GM19467 (cell line): ENCODE data around the gene OR4A16.

ENCODE experiments used
- ATAC-seq: cut with Tn5 transposase; IDR thresholded peaks from one replicate; pipeline ENCODE4 v1.9.1; 2021; ENCODE audit warnings: mild to moderate bottlenecking, moderate library complexity; ENCODE audit not compliant: unreplicated experiment

Gene OR4A16, protein sequence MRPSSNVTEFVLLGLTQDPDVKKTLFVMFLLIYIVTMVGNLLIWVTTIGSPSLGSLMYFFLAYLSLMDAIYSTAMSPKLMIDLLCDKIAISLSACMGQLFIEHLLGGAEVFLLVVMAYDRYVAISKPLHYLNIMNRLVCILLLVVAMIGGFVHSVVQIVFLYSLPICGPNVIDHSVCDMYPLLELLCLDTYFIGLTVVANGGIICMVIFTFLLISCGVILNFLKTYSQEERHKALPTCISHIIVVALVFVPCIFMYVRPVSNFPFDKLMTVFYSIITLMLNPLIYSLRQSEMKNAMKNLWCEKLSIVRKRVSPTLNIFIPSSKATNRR

DNA sequence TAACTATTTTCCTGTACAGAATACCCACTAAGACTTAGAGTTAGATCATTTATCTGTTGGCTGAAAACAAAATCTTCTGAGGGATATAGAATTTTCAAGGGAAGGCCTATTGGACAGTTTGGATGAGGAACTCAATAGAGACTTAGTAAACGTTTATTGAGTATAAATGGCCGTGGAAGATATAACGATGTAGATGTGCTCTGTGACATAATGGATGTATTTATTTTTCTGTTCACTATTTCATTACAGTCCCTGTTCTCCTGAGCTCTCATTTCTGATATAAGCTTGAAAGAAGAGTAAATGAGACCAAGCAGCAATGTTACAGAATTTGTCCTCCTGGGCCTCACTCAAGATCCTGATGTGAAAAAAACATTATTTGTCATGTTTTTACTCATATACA, at the start of gene OR4A16:
OR4A16 (plus strand) TSS at position 301 of the 400 bp plus-strand sequence; CDS start at position 301, 0 bp downstream.
- no peak for ATAC-seq

DNA sequence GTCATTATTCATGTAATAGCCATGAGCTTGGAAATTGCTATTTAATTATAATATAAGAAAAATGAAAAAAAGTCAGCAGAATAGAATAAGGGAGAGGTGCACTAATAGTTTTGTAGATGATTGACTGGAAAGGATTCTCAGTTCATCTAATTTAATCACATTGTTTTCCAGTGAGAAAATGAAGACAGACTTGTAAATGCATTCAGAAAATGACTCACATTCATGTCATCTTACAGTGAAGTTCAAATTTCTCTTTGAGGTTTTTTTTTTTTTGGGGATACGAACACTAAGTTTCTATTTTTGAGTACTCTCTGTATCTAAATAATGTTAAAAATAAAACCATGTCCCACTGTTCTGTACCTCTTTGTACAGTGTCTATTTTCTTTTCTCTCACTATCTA, 18.5 kb upstream of the OR4A16 start:
- no peak for ATAC-seq

DNA sequence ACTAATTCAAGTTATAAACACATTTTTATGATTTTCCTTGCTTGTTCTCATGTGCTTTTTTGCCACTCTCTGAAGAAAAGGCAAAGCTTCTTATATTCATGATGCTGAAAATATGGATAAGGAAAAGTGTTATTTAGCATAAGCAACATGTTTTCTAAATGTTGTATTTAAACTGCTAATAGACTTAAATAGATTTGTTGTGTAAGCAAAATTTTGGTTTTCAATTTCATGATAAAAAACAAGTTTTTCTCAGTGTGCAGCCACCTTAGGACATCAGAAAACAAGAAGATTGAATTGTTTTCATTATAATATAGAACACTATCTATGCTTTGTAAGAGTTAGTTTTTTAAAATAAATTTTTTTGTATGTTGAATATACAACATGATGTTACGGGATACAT, 2.3 kb downstream of the OR4A16 start:
- ATAC-seq: no peak

DNA sequence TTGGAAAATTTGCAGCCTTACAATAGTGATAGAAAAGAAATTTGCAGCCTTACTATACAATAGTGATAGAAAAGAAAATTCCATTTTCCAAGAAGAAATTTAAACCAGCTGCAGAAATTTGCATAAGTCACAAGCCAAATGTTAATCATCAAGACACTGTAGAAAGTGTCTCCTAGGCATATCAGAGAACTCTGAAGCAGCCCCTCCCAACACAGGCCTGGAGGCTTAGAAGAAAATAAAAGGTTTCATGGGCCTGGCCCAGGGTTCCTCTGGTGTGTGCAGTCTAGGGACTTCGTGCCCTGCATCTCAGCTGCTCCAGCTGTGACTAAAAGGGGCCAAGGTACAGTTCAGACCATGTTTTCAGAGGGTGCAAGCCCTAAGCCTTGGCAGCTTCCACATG, 6.0 kb downstream of the OR4A16 start:
- no peak for ATAC-seq

DNA sequence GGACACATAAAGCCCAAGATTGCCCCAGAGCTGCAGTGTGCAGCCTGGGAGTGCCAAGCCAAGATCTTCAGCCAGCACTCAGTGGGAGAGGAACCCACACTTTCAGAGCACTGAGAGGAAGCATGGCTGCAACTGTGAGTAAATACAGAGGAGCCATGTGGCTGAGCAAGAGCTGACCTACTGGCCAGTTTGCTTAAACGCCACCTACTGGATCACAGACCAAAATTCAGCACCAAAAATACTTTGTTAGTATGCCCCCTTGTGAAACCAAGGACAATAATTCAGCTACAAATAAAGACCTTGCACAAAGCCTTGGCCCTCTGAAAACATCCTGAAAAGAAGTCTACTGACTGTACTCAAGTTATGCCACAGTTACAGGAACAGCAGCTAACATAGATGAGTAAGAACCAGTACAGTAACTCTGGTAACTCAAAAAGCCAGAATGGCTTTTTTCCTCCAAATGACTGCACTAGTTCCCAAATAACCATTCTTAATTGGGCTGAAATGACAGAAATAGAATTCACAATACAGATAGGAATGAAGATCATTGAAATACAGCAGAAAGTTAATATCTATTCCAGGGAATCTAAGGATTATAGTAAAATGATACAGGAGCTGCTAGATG, 14.7 kb downstream of the OR4A16 start:
- no peak for ATAC-seq

DNA sequence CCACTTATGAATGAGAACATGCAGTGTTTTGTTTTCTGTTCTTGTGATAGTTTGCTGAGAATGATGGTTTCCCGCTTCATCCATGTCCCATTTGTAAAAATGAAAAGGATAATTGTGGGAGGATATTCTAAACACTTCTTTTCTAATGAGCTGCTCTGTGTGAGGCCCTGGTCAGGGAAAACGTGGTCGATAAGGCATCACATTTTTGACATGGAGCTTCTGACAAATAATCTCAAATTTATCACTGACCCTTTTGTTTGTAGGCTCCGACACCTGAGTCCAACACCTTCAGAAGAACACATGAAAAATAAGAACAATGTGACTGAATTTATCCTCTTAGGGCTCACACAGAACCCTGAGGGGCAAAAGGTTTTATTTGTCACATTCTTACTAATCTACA, 24.7 kb downstream of the OR4A16 start, which contains the start of gene OR4A15:
OR4A15 (plus strand) TSS at position 301 of the 400 bp plus-strand sequence; CDS start at position 301, 0 bp downstream.
- no peak for ATAC-seq
